Bronchus fibroblast of lung (primary cell): ENCODE data around the gene AKAP6. TPM values are rescaled to one million over a fixed set of nuclear protein-coding genes. Genes with fewer than 3 reads are reported as not detected.

Experiments
- total RNA-seq: library from RNA; depleted of rRNA; stranded (reverse); fragments of >200 nt; gene quantifications from 2 replicates; pipeline ENCODE4 v1.2.3, GENCODE V29; 2015

Gene AKAP6, protein sequence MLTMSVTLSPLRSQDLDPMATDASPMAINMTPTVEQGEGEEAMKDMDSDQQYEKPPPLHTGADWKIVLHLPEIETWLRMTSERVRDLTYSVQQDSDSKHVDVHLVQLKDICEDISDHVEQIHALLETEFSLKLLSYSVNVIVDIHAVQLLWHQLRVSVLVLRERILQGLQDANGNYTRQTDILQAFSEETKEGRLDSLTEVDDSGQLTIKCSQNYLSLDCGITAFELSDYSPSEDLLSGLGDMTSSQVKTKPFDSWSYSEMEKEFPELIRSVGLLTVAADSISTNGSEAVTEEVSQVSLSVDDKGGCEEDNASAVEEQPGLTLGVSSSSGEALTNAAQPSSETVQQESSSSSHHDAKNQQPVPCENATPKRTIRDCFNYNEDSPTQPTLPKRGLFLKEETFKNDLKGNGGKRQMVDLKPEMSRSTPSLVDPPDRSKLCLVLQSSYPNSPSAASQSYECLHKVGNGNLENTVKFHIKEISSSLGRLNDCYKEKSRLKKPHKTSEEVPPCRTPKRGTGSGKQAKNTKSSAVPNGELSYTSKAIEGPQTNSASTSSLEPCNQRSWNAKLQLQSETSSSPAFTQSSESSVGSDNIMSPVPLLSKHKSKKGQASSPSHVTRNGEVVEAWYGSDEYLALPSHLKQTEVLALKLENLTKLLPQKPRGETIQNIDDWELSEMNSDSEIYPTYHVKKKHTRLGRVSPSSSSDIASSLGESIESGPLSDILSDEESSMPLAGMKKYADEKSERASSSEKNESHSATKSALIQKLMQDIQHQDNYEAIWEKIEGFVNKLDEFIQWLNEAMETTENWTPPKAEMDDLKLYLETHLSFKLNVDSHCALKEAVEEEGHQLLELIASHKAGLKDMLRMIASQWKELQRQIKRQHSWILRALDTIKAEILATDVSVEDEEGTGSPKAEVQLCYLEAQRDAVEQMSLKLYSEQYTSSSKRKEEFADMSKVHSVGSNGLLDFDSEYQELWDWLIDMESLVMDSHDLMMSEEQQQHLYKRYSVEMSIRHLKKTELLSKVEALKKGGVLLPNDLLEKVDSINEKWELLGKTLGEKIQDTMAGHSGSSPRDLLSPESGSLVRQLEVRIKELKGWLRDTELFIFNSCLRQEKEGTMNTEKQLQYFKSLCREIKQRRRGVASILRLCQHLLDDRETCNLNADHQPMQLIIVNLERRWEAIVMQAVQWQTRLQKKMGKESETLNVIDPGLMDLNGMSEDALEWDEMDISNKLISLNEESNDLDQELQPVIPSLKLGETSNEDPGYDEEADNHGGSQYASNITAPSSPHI (N-terminal part only)
- 0.15 and 0.17 TPM in 2 replicates for total RNA-seq

GRCh38 chr14:32329146-32329545, at the start of gene AKAP6:
AKAP6 (plus strand) TSS chr14:32329298; CDS start chr14:32433494, 104,196 bp downstream.

Other genes with a start within 250 kb of the AKAP6 start
- gene RNU6-7, start 127.3 kb upstream of the AKAP6 start, total RNA-seq = not detected in 2 replicates
- not detected in 2 replicates for gene RNU6-8, start 126.0 kb upstream of the AKAP6 start, total RNA-seq